Sigmoid colon (tissue), 7 donors: Measurements from ENCODE around the gene SDF2. TPM values are rescaled to one million over a fixed set of nuclear protein-coding genes. Genes with fewer than 3 reads are reported as not detected.

Source experiments
- DNase-seq: peaks from one replicate; pipeline ENCODE4 v3.0.0-alpha.2; 2019
- H3K27ac ChIP-seq, 4 donors: fragments of 200-600 bp; sonication (generic); one replicate each; pipeline ENCODE4 v1.5.1; 2016 to 2019; ENCODE audit warnings: mild to moderate bottlenecking in 1 of 4
- H3K27me3 ChIP-seq, 3 donors: fragments of 200-600 bp; sonication (generic); one replicate each; pipeline ENCODE4 v1.5.1; 2019; ENCODE audit warnings: mild to moderate bottlenecking in 1 of 3
- H3K36me3 ChIP-seq, 4 donors: fragments of 200-600 bp; sonication (generic); one replicate each; pipeline ENCODE4 v1.5.1; 2016 to 2019
- H3K4me1 ChIP-seq, 4 donors: fragments of 200-600 bp; sonication (generic); one replicate each; pipeline ENCODE4 v1.5.1; 2017 to 2019
- H3K4me3 ChIP-seq, 4 donors: fragments of 200-600 bp; sonication (generic); one replicate each; pipeline ENCODE4 v1.5.1; 2017 to 2019; ENCODE audit warnings: mild to moderate bottlenecking in 2 of 4, moderate library complexity in 1 of 4
- H3K9me3 ChIP-seq, 4 donors: fragments of 200-600 bp in 3 of 4; sonication (generic) in 3 of 4; one replicate each; pipeline versions ENCODE4 v1.5.1 to v1.6.1; 2013 to 2019
- CTCF ChIP-seq, 4 experiments: fragments of 450-650 bp in 3 of 4; fragments of 200-600 bp in 1 of 4; IDR thresholded peaks; one replicate each; pipeline ENCODE4 v1.5.1; 2016 to 2019; ENCODE audit warnings: antibody characterized with exemption in 4 of 4, mild to moderate bottlenecking in 3 of 4, moderate library complexity in 2 of 4
- EP300 ChIP-seq, 4 donors: sonication (generic); formaldehyde crosslinking; IDR thresholded peaks; one replicate each; pipeline ENCODE4 v1.6.1; 2017; ENCODE audit warnings: antibody characterized with exemption in 4 of 4
- POLR2A ChIP-seq, 2 donors: fragments of 450-650 bp; IDR thresholded peaks; one replicate each; pipeline ENCODE4 v1.6.1; 2016; ENCODE audit warnings: antibody characterized with exemption in 2 of 2, mild to moderate bottlenecking in 2 of 2, moderate library complexity in 2 of 2
- POLR2AphosphoS5 ChIP-seq, 4 donors: sonication (generic); formaldehyde crosslinking; IDR thresholded peaks; one replicate each; pipeline ENCODE4 v1.6.1; 2017; ENCODE audit warnings: antibody characterized with exemption in 4 of 4
- WGBS, 2 donors: extraction: QIAGEN DNeasy Blood & Tissue Kit; methylation state at CpG; one replicate each; pipeline ENCODE4 v1.1.7; 2013; 5-methylcytosine and 5-hydroxymethylcytosine counted together
- intact Hi-C: fragments of 100-400 bp; cut with DNase I; formaldehyde crosslinking; loops from one replicate; pipeline ENCODE4 v1.15.1; 2023
- polyA plus RNA-seq, 3 donors: library from polyadenylated mRNA; stranded (reverse); fragments of 200-250 nt; gene quantifications; one replicate each; pipeline ENCODE4 v1.2.3, GENCODE V29; 2013
- total RNA-seq, 4 donors: library from RNA; depleted of rRNA; stranded (reverse); fragments of >200 nt; gene quantifications; one replicate each; pipeline ENCODE4 v1.1.0, GENCODE V29; 2016
- donor health status: healthy with polysubstance abuse.
- donor health status: Bipolar disorder and iron deficiency.
- donor health status: healthy.

SDF2 gene
- total and polyA plus RNA-seq, 7 donors, result 41.8 to 61.8 (median 51.0) TPM

- intact Hi-C loops, result no loop called here
These were observed 23.7 kb upstream of the SDF2 start for GRCh38 chr17:28685366-28685765.

GRCh38 chr17:28684963-28685362, 23.3 kb upstream of the SDF2 start:
- 40 to 60% methylated on average over 3 of the region's 3 CpGs for WGBS, 2 donors
- H3K36me3 ChIP-seq, result peaks cover 88 to 100% (median 96%) of the 10 kb centered on the region in 4 donors

More at GRCh38 chr17:28685366-28685765, 23.7 kb upstream of the SDF2 start:
- H3K4me1 ChIP-seq, result peaks cover 0 to 4% (median 2%) of the 10 kb centered on the region in 4 donors
- H3K27me3 ChIP-seq, result no peaks in the 10 kb centered on the region
- DNase-seq, result no peak
- TF ChIP-seq CTCF (IDR thresholded peaks at IDR 0.05), result no peak
- no peak for TF ChIP-seq POLR2A (IDR thresholded peaks at IDR 0.05)
- no peak for TF ChIP-seq POLR2AphosphoS5 (IDR thresholded peaks at IDR 0.05)
- no peak for TF ChIP-seq EP300 (IDR thresholded peaks at IDR 0.05)
- H3K36me3 ChIP-seq, result peaks cover 88 to 100% (median 97%) of the 10 kb centered on the region in 4 donors
- H3K27ac ChIP-seq, result peak overlapping the region in 1 of 4 donors; percentile 25
- WGBS, 2 donors, result 88 to 95% methylated on average over 5 of the region's 5 CpGs
- H3K9me3 ChIP-seq, result no peaks in the 10 kb centered on the region
- no peak overlapping the region for H3K4me3 ChIP-seq

GRCh38 chr17:28682655-28683054, 20.9 kb upstream of the SDF2 start:
- peaks cover 0 to 4% (median 2%) of the 10 kb centered on the region in 4 donors for H3K4me1 ChIP-seq
- no peak for DNase-seq
- 93 to 96% methylated on average over 11 of the region's 11 CpGs for WGBS, 2 donors
- no peak overlapping the region for H3K4me3 ChIP-seq
- no peaks in the 10 kb centered on the region for H3K9me3 ChIP-seq
- intact Hi-C loops, result no loop called here
- no peaks in the 10 kb centered on the region for H3K27me3 ChIP-seq
- TF ChIP-seq EP300 (IDR thresholded peaks at IDR 0.05), result no peak
- no peak for TF ChIP-seq POLR2AphosphoS5 (IDR thresholded peaks at IDR 0.05)
- TF ChIP-seq POLR2A (IDR thresholded peaks at IDR 0.05), result no peak
- no peak for TF ChIP-seq CTCF (IDR thresholded peaks at IDR 0.05)
- H3K36me3 ChIP-seq, result peaks cover 87 to 100% (median 96%) of the 10 kb centered on the region in 4 donors
- H3K27ac ChIP-seq, result no peak overlapping the region

More at GRCh38 chr17:28684963-28685362, 23.3 kb upstream of the SDF2 start:
- TF ChIP-seq CTCF (IDR thresholded peaks at IDR 0.05) (no peak), POLR2AphosphoS5 (IDR thresholded peaks at IDR 0.05) (peak in 2 of 4 donors; percentile 42 to 55)
- intact Hi-C loops, result no loop called here
- peak; percentile 79 for DNase-seq
- peak overlapping the region in 1 of 4 donors; percentile 25 for H3K27ac ChIP-seq
- H3K4me1 ChIP-seq, result peaks cover 0 to 4% (median 2%) of the 10 kb centered on the region in 4 donors
- H3K27me3 ChIP-seq, result no peaks in the 10 kb centered on the region
- H3K4me3 ChIP-seq, result no peak overlapping the region
- no peaks in the 10 kb centered on the region for H3K9me3 ChIP-seq

- H3K36me3 ChIP-seq, result peaks cover 80 to 100% (median 99%) of the 10 kb centered on the region in 4 donors
- no peaks in the 10 kb centered on the region for H3K27me3 ChIP-seq
- H3K4me3 ChIP-seq, result no peak overlapping the region
- no peak for TF ChIP-seq EP300 (IDR thresholded peaks at IDR 0.05)
- no peak for TF ChIP-seq CTCF (IDR thresholded peaks at IDR 0.05)
- TF ChIP-seq POLR2A (IDR thresholded peaks at IDR 0.05), result no peak
- TF ChIP-seq POLR2AphosphoS5 (IDR thresholded peaks at IDR 0.05), result no peak
- DNase-seq, result no peak
- H3K9me3 ChIP-seq, result no peaks in the 10 kb centered on the region
- H3K4me1 ChIP-seq, result no peaks in the 10 kb centered on the region
- intact Hi-C loops, result no loop called here
- no peak overlapping the region for H3K27ac ChIP-seq
- 68 to 84% methylated on average over 7 of the region's 7 CpGs for WGBS, 2 donors
These were observed 14.3 kb upstream of the SDF2 start for GRCh38 chr17:28675980-28676379.

GRCh38 chr17:28675490-28675889, 13.8 kb upstream of the SDF2 start:
- peaks cover 79 to 100% (median 99%) of the 10 kb centered on the region in 4 donors for H3K36me3 ChIP-seq
- intact Hi-C loops, result no loop called here
- H3K27me3 ChIP-seq, result no peaks in the 10 kb centered on the region
- no peak for TF ChIP-seq POLR2AphosphoS5 (IDR thresholded peaks at IDR 0.05)
- no peak for TF ChIP-seq EP300 (IDR thresholded peaks at IDR 0.05)
- no peak for TF ChIP-seq POLR2A (IDR thresholded peaks at IDR 0.05)
- TF ChIP-seq CTCF (IDR thresholded peaks at IDR 0.05), result no peak
- no peak overlapping the region for H3K27ac ChIP-seq
- H3K9me3 ChIP-seq, result no peaks in the 10 kb centered on the region
- no peak overlapping the region for H3K4me3 ChIP-seq
- H3K4me1 ChIP-seq, result no peaks in the 10 kb centered on the region
- WGBS, 2 donors, result 86 to 93% methylated on average over 3 of the region's 3 CpGs
- DNase-seq, result no peak
